Stimulated activated naive B cell treated with anti-CD40 and anti-IgM and Interleukin-4, amounts not matched to agents 10 μg/mL and 1 μg/mL and 100 μg/mL, for 72 hours (primary cell): ENCODE measurements around the gene PABPN1L.

ENCODE experiments used
- ATAC-seq, 2 donors: fragments of 150-1000 bp; cut with Tn5 transposase; replicated peaks; 2 replicates each; pipeline ENCODE4 v1.10.0; 2021; ENCODE audit warnings: moderate library complexity in 1 of 2
- DNase-seq: peaks from one replicate; pipeline ENCODE4 v3.0.0; 2021
- H3K27ac Mint-ChIP-seq: one replicate; pipeline ENCODE4 v1.8.0; 2022; ENCODE audit warnings: mild to moderate bottlenecking, mixed read lengths
- H3K27me3 Mint-ChIP-seq, 2 donors: one replicate each; pipeline ENCODE4 v1.8.0; 2022; ENCODE audit warnings: mixed read lengths in 2 of 2
- H3K36me3 Mint-ChIP-seq, 2 donors: one replicate each; pipeline ENCODE4 v1.8.0; 2022; ENCODE audit warnings: mixed read lengths in 2 of 2, mild to moderate bottlenecking in 1 of 2
- H3K4me1 Mint-ChIP-seq, 2 donors: one replicate each; pipeline ENCODE4 v1.8.0; 2022; ENCODE audit warnings: mixed read lengths in 2 of 2, mild to moderate bottlenecking in 1 of 2
- H3K4me3 Mint-ChIP-seq, 2 donors: one replicate each; pipeline ENCODE4 v1.8.0; 2022; ENCODE audit warnings: mild to moderate bottlenecking in 2 of 2, mixed read lengths in 2 of 2, moderate library complexity in 1 of 2
- H3K9me3 Mint-ChIP-seq, 2 donors: one replicate each; pipeline ENCODE4 v1.8.0; 2022; ENCODE audit warnings: mixed read lengths in 2 of 2, mild to moderate bottlenecking in 1 of 2

Gene PABPN1L

DNA sequence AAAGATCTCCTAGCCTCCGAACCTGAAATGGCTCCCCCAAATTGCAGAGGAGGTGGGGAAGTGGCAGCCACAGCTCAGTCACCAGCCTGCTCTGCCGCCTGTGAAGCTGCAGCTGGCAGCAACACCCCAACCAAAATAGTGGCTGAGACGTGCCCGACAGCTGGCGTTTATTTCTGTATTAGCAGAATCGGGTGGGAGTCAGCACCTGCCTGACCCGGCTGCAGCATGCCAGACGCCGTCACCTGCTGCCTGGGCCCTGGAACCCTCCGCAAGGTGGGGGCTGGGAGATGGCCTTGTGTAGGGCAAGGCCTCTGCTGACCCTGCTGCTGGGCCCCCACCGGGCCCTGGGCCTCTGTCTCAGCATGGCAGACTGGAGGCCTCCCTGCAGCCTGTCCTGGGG, 17.5 kb upstream of the PABPN1L start:
- Mint-ChIP-seq H3K27ac (no peak overlapping the region), H3K27me3 (no peaks in the 10 kb centered on the region), H3K4me1 (peaks cover 11 to 12% of the 10 kb centered on the region in 2 donors), H3K9me3 (peaks cover 0 to 5% of the 10 kb centered on the region in 2 donors), H3K36me3 (peaks cover 40 to 50% of the 10 kb centered on the region in 2 donors), H3K4me3 (no peak overlapping the region)
- DNase-seq (no peak), ATAC-seq (no peak)

- Mint-ChIP-seq H3K27me3 (no peaks in the 10 kb centered on the region), H3K4me3 (no peak overlapping the region)
Observed at GRCh38 chr16:88883117-88883895, 16.8 kb upstream of the PABPN1L start.

DNA sequence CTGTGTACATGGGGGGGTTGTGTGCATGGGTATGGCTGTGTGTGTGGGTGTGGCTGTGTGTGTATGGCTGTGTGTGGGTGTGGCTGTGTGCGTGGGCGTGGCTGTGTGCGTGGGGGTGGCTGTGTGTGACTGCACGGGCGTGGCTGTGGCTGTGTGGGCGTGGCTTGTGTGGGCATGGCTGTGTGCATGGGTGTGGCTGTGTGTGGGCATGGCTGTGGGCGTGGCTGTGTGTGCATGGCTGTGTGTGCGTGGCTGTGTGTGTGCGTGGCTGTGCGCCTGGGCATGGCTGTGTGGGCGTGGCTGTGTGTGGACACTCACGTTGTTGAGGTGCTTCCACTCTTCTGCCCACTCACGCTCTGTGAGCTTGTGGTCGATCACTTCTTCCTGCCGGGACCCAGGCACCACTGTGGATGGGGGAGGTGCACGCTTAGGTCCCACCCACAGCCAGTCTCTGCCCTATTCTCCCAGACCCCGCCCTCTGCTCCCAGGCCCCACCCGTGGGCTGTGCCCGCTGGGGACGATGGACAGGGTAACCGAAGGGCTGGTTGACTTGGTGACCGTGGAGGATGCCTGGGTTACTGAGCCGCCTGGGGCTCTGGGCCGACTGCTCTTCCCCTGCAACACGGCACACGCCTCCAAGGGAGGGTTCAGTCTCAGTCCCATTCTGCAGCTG, 16.0 kb upstream of the PABPN1L start:
- Mint-ChIP-seq H3K27ac (peak overlapping the region; percentile 79), H3K4me3 (no peak overlapping the region), H3K27me3 (no peaks in the 10 kb centered on the region), H3K36me3 (peaks cover 44 to 56% of the 10 kb centered on the region in 2 donors), H3K4me1 (peaks cover 11 to 12% of the 10 kb centered on the region in 2 donors), H3K9me3 (peaks cover 0 to 5% of the 10 kb centered on the region in 2 donors)
- ATAC-seq: peak in 1 of 2 donors; percentile 13
- DNase-seq: no peak

More at GRCh38 chr16:88883117-88883895, 16.8 kb upstream of the PABPN1L start:
- Mint-ChIP-seq H3K36me3 (peaks cover 39 to 52% of the 10 kb centered on the region in 2 donors), H3K4me1 (peaks cover 11 to 12% of the 10 kb centered on the region in 2 donors), H3K27ac (no peak overlapping the region), H3K9me3 (peaks cover 0 to 5% of the 10 kb centered on the region in 2 donors)
- DNase-seq (no peak), ATAC-seq (no peak)

GRCh38 chr16:88881675-88882357, 15.4 kb upstream of the PABPN1L start:
- no peak for DNase-seq
- ATAC-seq: peak in 1 of 2 donors; percentile 8
- Mint-ChIP-seq H3K4me3 (no peak overlapping the region), H3K4me1 (peaks cover 11 to 12% of the 10 kb centered on the region in 2 donors), H3K9me3 (peaks cover 0 to 5% of the 10 kb centered on the region in 2 donors), H3K36me3 (peaks cover 41 to 56% of the 10 kb centered on the region in 2 donors), H3K27ac (peak overlapping the region; percentile 79), H3K27me3 (no peaks in the 10 kb centered on the region)

DNA sequence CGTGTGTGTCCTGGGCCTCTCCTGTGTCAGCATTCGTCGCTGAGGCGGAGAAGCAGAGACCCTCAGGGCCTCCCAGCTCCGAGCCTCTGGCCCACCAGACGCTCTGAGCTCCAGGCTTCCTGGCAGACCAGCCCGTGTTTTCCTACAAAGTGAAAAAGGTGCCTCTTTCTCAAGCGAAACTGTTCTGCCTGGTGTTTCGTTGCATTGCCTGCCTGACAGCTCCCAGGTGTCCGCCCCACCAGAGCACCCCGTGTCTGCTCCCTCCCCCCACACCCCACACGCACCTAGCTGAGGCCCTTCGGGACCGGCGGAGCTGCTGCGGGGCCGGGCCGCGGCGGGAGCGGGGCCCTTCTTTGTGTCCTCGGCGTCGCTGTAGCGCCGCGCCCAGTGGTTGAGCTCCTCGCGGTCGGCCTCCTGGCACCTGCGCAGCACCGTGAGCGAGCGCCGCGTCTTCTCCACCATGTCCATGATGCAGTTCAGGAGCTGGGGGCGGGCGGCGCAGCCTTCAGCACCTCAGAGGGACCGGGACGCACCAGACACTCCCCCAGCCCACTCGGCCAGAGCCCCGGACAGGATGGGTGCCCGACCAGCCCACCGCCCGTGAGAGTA, 14.7 kb upstream of the PABPN1L start:
- no peak for ATAC-seq
- H3K27ac Mint-ChIP-seq: no peak overlapping the region
- H3K9me3 Mint-ChIP-seq: peaks cover 0 to 5% of the 10 kb centered on the region in 2 donors
- no peak overlapping the region for H3K4me3 Mint-ChIP-seq
- peaks cover 46 to 60% of the 10 kb centered on the region in 2 donors for H3K36me3 Mint-ChIP-seq
- H3K27me3 Mint-ChIP-seq: no peaks in the 10 kb centered on the region
- no peak for DNase-seq
- H3K4me1 Mint-ChIP-seq: peaks cover 11 to 12% of the 10 kb centered on the region in 2 donors

DNA sequence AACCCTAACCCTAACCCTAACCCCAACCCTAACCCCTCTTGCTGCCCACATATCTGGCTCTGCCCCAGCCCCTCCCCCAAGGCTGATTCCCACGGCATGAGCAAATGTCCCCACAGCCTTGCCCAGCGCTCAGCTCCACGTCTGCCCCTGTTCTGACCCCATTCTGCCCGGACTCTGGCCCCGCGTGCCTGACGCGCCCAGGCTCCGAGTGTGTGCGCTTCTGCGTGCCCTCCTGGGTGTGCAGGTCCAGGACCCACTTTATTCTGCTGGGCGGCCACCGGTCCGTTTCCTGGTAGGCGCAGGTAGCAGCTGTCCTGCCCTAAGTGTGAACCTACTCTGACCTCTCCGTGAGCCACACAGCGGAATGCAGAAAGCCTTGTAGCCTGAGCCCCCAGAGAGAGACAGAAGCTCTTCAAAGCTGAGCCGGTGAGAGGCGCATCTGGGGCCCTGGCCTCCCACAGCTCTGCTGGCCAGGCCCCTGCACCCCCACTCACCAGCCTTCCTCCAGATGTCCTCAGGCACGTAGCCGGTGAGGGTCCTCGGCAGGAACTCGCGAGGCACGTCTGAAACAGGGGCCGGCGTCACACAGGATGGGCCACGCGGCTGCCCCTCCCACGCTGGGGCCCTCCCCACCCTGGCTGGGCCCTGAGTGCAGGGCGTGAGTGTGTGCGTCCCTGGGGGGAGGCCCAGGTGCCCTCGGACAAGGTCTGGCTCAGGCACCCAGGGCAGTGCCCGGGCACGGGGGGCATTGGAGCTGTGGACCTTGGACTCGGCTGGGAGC, 14.0 kb upstream of the PABPN1L start:
- ATAC-seq (no peak), DNase-seq (no peak)
- peaks cover 51 to 66% of the 10 kb centered on the region in 2 donors for H3K36me3 Mint-ChIP-seq
- H3K4me1 Mint-ChIP-seq: peaks cover 11 to 12% of the 10 kb centered on the region in 2 donors
- peak overlapping the region; percentile 89 for H3K27ac Mint-ChIP-seq
- H3K27me3 Mint-ChIP-seq: no peaks in the 10 kb centered on the region
- H3K4me3 Mint-ChIP-seq: no peak overlapping the region
- H3K9me3 Mint-ChIP-seq: peaks cover 0 to 5% of the 10 kb centered on the region in 2 donors

GRCh38 chr16:88879788-88880055, 13.3 kb upstream of the PABPN1L start:
- H3K27ac Mint-ChIP-seq: peak overlapping the region; percentile 89
- peaks cover 52 to 68% of the 10 kb centered on the region in 2 donors for H3K36me3 Mint-ChIP-seq
- ATAC-seq: no peak
- no peaks in the 10 kb centered on the region for H3K27me3 Mint-ChIP-seq
- H3K4me3 Mint-ChIP-seq: no peak overlapping the region
- no peak for DNase-seq
- peaks cover 11 to 12% of the 10 kb centered on the region in 2 donors for H3K4me1 Mint-ChIP-seq
- peaks cover 0 to 5% of the 10 kb centered on the region in 2 donors for H3K9me3 Mint-ChIP-seq

- no peaks in the 10 kb centered on the region for H3K27me3 Mint-ChIP-seq
- no peak for ATAC-seq
- H3K4me1 Mint-ChIP-seq: peaks cover 11 to 12% of the 10 kb centered on the region in 2 donors
- no peak overlapping the region for H3K4me3 Mint-ChIP-seq
- H3K27ac Mint-ChIP-seq: no peak overlapping the region
- no peak for DNase-seq
- H3K9me3 Mint-ChIP-seq: peaks cover 0 to 5% of the 10 kb centered on the region in 2 donors
- H3K36me3 Mint-ChIP-seq: peaks cover 48 to 69% of the 10 kb centered on the region in 2 donors
Observed at GRCh38 chr16:88878967-88879787, 12.7 kb upstream of the PABPN1L start.

DNA sequence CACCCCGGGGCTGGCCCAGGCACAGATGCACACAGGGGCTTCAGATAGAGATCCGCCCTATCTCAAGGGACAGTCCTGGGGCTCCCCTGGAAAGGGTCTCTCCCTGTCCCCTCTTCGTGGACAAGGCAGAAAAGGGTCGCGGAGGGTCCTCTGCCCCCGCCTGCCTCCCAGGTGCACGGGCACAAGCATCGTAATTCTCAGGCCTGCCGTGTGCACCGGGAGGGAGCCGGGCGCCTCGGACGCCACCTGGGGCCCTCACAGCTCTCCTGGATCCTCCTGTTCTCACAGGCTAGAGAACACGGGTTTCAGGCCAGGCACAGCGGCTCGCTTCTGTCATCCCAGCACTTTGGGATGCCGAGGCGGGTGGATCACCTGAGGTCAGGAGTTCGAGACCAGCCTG, 11.9 kb upstream of the PABPN1L start:
- Mint-ChIP-seq H3K4me1 (peaks cover 11 to 12% of the 10 kb centered on the region in 2 donors), H3K27ac (no peak overlapping the region), H3K9me3 (peaks cover 0 to 5% of the 10 kb centered on the region in 2 donors), H3K27me3 (no peaks in the 10 kb centered on the region), H3K4me3 (no peak overlapping the region), H3K36me3 (peaks cover 48 to 71% of the 10 kb centered on the region in 2 donors)
- DNase-seq (no peak), ATAC-seq (no peak)

DNA sequence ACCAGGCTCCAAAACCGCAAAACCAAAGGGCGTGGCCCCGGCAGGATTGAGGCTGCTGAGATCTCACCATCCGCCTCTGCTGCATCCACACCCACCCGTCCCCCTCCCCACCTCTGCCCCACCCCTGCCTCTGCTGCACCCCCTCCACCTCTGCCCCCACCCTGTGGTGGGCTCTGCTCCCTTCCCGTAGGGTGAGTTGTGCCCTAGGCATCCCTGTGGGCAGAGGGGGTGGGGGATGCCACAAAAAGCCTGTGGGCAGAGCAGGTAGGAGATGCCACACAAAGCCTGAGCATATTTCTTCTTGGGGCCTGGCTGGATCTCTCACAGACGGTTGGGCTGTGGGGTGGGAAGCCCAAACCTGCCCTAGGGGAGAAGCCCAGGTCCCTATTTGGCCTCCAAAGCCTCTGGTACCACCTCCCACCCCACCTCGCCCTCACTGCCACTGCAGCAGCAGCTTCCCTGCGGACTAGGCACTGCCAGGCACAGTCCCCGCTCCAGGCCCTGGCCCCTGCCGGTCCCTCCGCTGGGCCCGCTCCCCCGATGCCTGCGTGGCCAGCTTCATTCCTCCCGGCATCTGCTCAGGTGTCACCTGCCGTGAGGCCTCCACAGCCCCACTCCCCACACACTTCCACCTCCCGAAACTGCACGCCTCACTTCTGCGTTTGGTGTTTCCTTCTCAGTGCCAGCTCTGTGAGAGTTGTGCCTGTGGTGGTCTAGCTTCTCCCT, 11.3 kb upstream of the PABPN1L start:
- peak overlapping the region; percentile 84 for H3K27ac Mint-ChIP-seq
- H3K27me3 Mint-ChIP-seq: no peaks in the 10 kb centered on the region
- H3K4me3 Mint-ChIP-seq: no peak overlapping the region
- ATAC-seq (no peak), DNase-seq (no peak)
- H3K4me1 Mint-ChIP-seq: peaks cover 8 to 9% of the 10 kb centered on the region in 2 donors
- H3K9me3 Mint-ChIP-seq: peaks cover 0 to 5% of the 10 kb centered on the region in 2 donors
- peaks cover 42 to 64% of the 10 kb centered on the region in 2 donors for H3K36me3 Mint-ChIP-seq

GRCh38 chr16:88876942-88877526, 10.6 kb upstream of the PABPN1L start:
- H3K4me3 Mint-ChIP-seq: no peak overlapping the region
- peaks cover 4 to 6% of the 10 kb centered on the region in 2 donors for H3K4me1 Mint-ChIP-seq
- no peak overlapping the region for H3K27ac Mint-ChIP-seq
- no peaks in the 10 kb centered on the region for H3K27me3 Mint-ChIP-seq
- H3K36me3 Mint-ChIP-seq: peaks cover 36 to 57% of the 10 kb centered on the region in 2 donors
- H3K9me3 Mint-ChIP-seq: peaks cover 0 to under 1% of the 10 kb centered on the region in 2 donors
- ATAC-seq: no peak
- DNase-seq: no peak

DNA sequence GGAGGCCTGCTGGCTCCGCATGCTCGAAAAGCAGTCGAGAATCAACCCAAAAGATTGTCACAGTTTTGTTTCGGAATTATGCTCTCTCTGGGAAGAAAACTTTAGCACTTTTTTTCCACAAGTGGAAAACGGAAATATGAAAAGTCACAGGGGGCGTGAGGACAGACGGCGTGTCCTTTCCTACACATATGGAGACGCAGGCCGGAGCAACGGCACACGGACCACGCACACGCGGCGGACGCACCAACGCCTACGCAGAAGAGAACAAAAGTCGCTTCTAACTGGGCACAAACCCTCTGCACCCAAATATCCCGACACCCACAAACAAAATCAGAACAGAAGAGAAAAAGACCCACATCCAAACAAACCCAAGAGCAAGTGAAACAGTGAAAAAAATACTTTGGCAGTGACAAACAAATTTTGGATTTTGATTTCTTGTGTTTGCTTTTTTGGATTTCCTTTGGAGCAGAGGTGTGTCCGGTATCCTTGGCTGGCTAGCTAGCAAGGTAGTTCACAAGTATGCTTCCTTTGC, 9.3 kb upstream of the PABPN1L start:
- peaks cover 9 to 14% of the 10 kb centered on the region in 2 donors for H3K4me1 Mint-ChIP-seq
- peaks cover 30 to 49% of the 10 kb centered on the region in 2 donors for H3K36me3 Mint-ChIP-seq
- peaks cover 1 to 7% of the 10 kb centered on the region in 2 donors for H3K27me3 Mint-ChIP-seq
- H3K4me3 Mint-ChIP-seq: no peak overlapping the region
- H3K27ac Mint-ChIP-seq: no peak overlapping the region
- ATAC-seq (no peak), DNase-seq (no peak)
- no peaks in the 10 kb centered on the region for H3K9me3 Mint-ChIP-seq
